Fibroblast of the aortic adventitia (primary cell): Measurements from ENCODE around the gene CDKN2C. TPM values are rescaled to one million over a fixed set of nuclear protein-coding genes. Genes with fewer than 3 reads are reported as not detected.

Experiments used
- DNase-seq: peaks from one replicate; pipeline ENCODE4 v3.0.0-alpha.2; 2010; ENCODE audit warnings: low read depth
- H3K4me3 ChIP-seq: 2 replicates; pipeline ENCODE4 v1.5.1; 2011; ENCODE audit warnings: low read depth, mild to moderate bottlenecking, control low read depth, low read length, moderate library complexity
- CTCF ChIP-seq: IDR thresholded peaks from 2 replicates; pipeline ENCODE4 v1.5.1; 2011; ENCODE audit warnings: mild to moderate bottlenecking, low read length, control low read depth, inconsistent platforms; ENCODE audit not compliant: insufficient read depth
- total RNA-seq: library from RNA; depleted of rRNA; stranded (reverse); fragments of >200 nt; gene quantifications from 2 replicates; pipeline ENCODE4 v1.2.3, GENCODE V29; 2012; ENCODE audit warnings: low replicate concordance

CDKN2C gene
- total RNA-seq, 1 donor = 34.1 TPM

GRCh38 chr1:50980505-50980904 is 10.5 kb downstream of the CDKN2C start:
- TF ChIP-seq CTCF = no peak
- no peak overlapping the region for H3K4me3 ChIP-seq
- peak; percentile 21 for DNase-seq

- DNase-seq = peak; percentile 45
- no peak for TF ChIP-seq CTCF
- H3K4me3 ChIP-seq = no peak overlapping the region
These were observed 11.7 kb downstream of the CDKN2C start for GRCh38 chr1:50981741-50982140.

DNA sequence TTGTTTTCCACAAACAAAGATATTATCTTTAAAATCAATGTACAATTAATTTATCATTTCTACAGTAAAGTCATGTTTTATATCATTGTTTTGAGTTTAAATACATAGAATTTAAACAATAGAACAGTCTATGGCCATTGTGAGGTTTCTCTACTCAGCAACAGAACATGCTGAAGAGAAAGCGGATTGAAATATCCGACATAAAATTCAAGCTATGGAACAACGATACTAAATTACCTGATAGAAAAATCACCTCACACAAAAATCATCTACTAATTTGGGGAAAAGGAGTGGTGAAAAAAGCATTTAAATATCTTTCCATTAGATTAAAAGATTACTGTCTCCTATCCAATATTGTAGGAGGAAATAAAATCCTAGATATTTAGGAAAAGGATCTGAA is 12.6 kb downstream of the CDKN2C start:
- no peak overlapping the region for H3K4me3 ChIP-seq
- no peak for TF ChIP-seq CTCF

DNA sequence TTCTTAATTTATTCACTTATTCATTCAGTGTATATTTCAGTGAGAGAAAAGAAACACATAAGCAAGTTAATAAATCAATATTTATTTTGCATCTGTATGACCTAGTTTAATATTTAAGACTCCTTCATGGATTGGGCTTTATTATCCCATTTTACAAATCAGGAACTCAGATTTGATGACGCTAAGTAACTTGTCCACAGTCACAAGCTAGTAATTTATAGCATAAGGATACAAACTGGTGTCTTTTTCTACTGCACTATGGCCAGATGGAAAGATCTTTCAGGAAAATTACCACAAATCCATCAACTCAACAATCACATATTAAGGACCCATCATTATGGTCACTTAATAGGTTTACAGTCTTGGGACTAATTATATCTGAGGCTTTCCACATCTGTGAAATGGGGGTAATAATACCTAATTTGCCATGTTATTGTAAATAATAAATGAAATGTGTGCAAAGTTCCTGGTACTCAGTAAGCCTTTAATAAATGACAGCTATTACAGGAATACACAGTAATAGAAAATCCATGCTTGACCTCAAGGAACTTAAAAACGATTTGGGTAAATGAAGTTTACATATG is 13.3 kb downstream of the CDKN2C start:
- TF ChIP-seq CTCF = no peak
- no peak for DNase-seq
- no peak overlapping the region for H3K4me3 ChIP-seq

More for the DNA sequence above, 12.6 kb downstream of the CDKN2C start:
- peak; percentile 12 for DNase-seq

DNA sequence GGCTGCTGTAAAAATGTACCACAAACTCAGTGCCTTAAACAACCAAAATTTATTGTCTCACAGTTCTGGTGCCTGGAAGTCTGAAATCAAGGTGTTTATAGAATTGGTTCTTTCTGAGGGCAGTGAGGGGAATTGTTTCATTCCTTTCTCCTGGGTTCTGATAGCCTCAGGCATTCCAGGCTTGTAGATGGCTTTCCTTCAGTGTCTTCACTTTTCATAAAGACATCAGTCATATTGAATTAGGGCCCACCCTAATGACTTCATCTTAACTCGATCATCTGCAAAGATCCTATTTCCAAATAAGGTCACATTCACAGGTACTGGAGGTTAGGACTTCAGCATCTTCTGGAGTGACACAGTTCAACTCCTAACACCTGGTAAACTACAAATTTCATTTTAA is 15.0 kb downstream of the CDKN2C start:
- DNase-seq = no peak
- no peak overlapping the region for H3K4me3 ChIP-seq
- no peak for TF ChIP-seq CTCF

DNA sequence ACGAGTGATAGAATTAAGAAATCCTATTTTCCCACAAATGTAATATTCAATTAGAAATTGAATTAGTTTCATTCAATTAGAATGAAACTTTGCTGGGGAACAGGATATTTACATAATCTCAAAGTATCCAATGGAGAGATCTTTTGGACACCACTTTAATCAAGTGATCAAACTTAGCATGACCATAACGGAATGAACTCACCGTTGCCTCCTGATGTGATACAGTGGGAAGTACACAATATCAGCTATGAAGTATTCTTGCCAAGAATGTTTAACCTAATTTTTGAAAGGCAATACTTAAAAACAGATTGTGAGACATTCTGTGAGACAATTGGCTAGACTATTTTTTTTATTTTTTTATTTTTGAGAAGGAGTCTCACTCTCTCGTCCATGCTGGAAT is 16.6 kb downstream of the CDKN2C start:
- DNase-seq = peak; percentile 23
- no peak for TF ChIP-seq CTCF
- H3K4me3 ChIP-seq = no peak overlapping the region

GRCh38 chr1:50989694-50990093 is 19.6 kb downstream of the CDKN2C start:
- DNase-seq = peak; percentile 35
- TF ChIP-seq CTCF = no peak
- no peak overlapping the region for H3K4me3 ChIP-seq
